ENCODE results near the gene HYI.

DNA sequence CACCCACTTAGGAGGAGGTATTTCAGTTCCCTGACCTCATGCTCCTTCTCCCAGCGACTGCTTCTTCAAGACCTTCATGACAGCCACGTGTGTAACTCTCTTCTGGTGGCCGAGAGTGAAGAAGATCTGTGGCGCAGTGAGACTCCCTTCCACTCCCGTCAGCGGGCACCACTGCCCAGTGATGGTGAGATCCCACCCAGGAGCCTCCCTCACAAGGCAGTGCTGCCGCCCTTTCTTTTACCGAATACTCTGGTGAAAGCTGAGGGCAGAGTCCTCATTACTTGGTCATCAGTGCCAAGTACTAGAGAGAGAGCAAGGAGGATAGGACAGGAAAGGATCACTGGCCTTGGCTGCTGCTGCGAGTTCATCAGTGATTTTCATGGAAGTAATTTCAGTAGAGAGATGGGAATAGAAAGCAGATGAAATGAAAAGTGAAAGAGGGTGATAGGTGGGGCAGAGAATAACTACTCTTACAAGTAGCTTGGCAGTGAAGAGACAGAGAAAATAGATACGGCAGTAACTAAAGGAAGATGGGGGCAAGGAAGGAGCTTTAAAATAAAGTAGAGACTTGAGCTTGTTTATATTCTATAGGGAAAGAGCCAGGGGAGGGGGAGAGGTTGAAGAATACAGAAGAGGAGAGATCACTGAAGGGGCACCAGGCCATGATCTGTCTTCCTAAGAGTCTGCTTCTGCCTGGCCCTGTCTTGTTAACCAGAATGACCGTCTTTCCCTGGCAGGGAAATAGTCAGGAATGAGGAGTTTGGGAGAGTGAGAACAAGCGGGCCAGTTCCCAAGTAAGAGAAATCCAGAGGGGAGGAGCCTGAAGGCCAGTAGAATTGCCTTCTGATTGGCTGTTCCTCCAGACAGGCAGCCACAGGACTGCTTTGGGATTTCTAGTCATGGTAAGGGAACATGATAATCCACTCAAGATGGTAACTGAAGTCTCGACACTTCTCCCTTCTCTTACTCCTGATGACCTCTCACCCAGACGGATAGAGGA lies 18.3 kb downstream of the HYI start:
- TF ChIP-seq, protein P1, sequence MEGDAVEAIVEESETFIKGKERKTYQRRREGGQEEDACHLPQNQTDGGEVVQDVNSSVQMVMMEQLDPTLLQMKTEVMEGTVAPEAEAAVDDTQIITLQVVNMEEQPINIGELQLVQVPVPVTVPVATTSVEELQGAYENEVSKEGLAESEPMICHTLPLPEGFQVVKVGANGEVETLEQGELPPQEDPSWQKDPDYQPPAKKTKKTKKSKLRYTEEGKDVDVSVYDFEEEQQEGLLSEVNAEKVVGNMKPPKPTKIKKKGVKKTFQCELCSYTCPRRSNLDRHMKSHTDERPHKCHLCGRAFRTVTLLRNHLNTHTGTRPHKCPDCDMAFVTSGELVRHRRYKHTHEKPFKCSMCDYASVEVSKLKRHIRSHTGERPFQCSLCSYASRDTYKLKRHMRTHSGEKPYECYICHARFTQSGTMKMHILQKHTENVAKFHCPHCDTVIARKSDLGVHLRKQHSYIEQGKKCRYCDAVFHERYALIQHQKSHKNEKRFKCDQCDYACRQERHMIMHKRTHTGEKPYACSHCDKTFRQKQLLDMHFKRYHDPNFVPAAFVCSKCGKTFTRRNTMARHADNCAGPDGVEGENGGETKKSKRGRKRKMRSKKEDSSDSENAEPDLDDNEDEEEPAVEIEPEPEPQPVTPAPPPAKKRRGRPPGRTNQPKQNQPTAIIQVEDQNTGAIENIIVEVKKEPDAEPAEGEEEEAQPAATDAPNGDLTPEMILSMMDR (IDR thresholded peaks at IDR 0.05): no peak
- TF ChIP-seq POLR2A (IDR thresholded peaks at IDR 0.05): no peak

All from prostate gland (tissue), 2 donors.